IMR-90 (cell line): Measurements from ENCODE around the gene SNED1. TPM values are rescaled to one million over a fixed set of nuclear protein-coding genes. Genes with fewer than 3 reads are reported as not detected.

ENCODE experiments used
- ATAC-seq: fragments of 200-7000 bp; cut with Tn5 transposase; 2 replicates; pipeline ENCODE4 v1.9.1; 2020; ENCODE audit warnings: low read depth, mild to moderate bottlenecking, moderate library complexity
- BruUV-seq: library from RNA; stranded (reverse); fragments of 400-500 nt; replicated peaks from 2 replicates; lab custom pipeline; 2021; lab: Mats Ljungman, UMichigan
- CTCF ChIA-PET: fragments of 300-600 bp; formaldehyde crosslinking; extraction: SDS; loops from one replicate; lab custom pipeline; 2021; ENCODE audit warnings: antibody characterized with exemption; lab: Yijun Ruan, JAX
- POLR2A ChIA-PET: fragments of 300-600 bp; sonication (Branson Sonifier 250); formaldehyde crosslinking; loops from one replicate; lab custom pipeline; 2022; ENCODE audit warnings: antibody characterized with exemption; ENCODE audit not compliant: unreplicated experiment; lab: Charles Lee
- DNase-seq: peaks from one replicate; pipeline ENCODE4 v3.0.0; 2013
- H2AFZ ChIP-seq: replicated peaks from 2 replicates; pipeline ENCODE3; 2013; ENCODE audit warnings: low read length, mild to moderate bottlenecking; ENCODE audit not compliant: poor library complexity
- H2AK5ac ChIP-seq: 2 replicates; pipeline ENCODE4 v1.6.1; 2013; ENCODE audit warnings: low read depth, low read length, inconsistent platforms
- H2AK9ac ChIP-seq: replicated peaks from 2 replicates; pipeline ENCODE3; 2013; ENCODE audit warnings: mild to moderate bottlenecking, low read depth, low read length, moderate library complexity; ENCODE audit not compliant: poor library complexity
- H2BK120ac ChIP-seq: 2 replicates; pipeline ENCODE4 v1.6.1; 2013; ENCODE audit warnings: low read depth, low read length, inconsistent platforms
- H2BK15ac ChIP-seq: 3 replicates; pipeline ENCODE4 v1.6.1; 2013; ENCODE audit warnings: low read depth, low read length, inconsistent platforms
- H2BK20ac ChIP-seq: 2 replicates; pipeline ENCODE4 v1.6.1; 2013; ENCODE audit warnings: low read depth, mild to moderate bottlenecking, inconsistent platforms, low read length, moderate library complexity
- H2BK5ac ChIP-seq: 2 replicates; pipeline ENCODE4 v1.6.1; 2013; ENCODE audit warnings: mild to moderate bottlenecking, low read depth, low read length, inconsistent platforms; ENCODE audit not compliant: poor library complexity, severe bottlenecking
- H3K14ac ChIP-seq: replicated peaks from 2 replicates; pipeline ENCODE4 v1.6.1; 2013; ENCODE audit warnings: low read depth, low read length, inconsistent platforms
- H3K18ac ChIP-seq: 2 replicates; pipeline ENCODE4 v1.6.1; 2013; ENCODE audit warnings: low read depth, low read length, control low read depth
- H3K23ac ChIP-seq: 2 replicates; pipeline ENCODE4 v1.6.1; 2013; ENCODE audit warnings: low read depth, low read length, inconsistent platforms
- H3K27ac ChIP-seq: 2 replicates; pipeline ENCODE4 v1.5.1; 2013; ENCODE audit warnings: mild to moderate bottlenecking, control low read depth, low read length; ENCODE audit not compliant: insufficient read depth
- H3K27me3 ChIP-seq: 2 replicates; pipeline ENCODE4 v1.6.1; 2013; ENCODE audit warnings: low read length; ENCODE audit not compliant: control insufficient read depth, insufficient read depth
- H3K36me3 ChIP-seq: 2 replicates; pipeline ENCODE4 v1.6.1; 2013; ENCODE audit warnings: low read length, mixed read lengths; ENCODE audit not compliant: control insufficient read depth, insufficient read depth
- H3K4ac ChIP-seq: 2 replicates; pipeline ENCODE4 v1.6.1; 2013; ENCODE audit warnings: low read depth, low read length, inconsistent platforms
- H3K4me1 ChIP-seq: 2 replicates; pipeline ENCODE4 v1.6.1; 2013; ENCODE audit warnings: low read length, mixed read lengths; ENCODE audit not compliant: control insufficient read depth, insufficient read depth
- H3K4me2 ChIP-seq: 2 replicates; pipeline ENCODE4 v1.6.1; 2013; ENCODE audit warnings: low read depth, mild to moderate bottlenecking, control low read depth, low read length, moderate library complexity
- H3K4me3 ChIP-seq: 2 replicates; pipeline ENCODE4 v1.5.1; 2013; ENCODE audit warnings: low read depth, mild to moderate bottlenecking, control low read depth, low read length, moderate library complexity; ENCODE audit not compliant: insufficient read depth
- H3K56ac ChIP-seq: 2 replicates; pipeline ENCODE4 v1.6.1; 2013; ENCODE audit warnings: low read length, inconsistent platforms; ENCODE audit not compliant: insufficient read depth; ENCODE audit errors: extremely low read depth
- H3K79me1 ChIP-seq, 2 experiments: 2 replicates each; pipeline ENCODE4 v1.6.1; 2013; ENCODE audit warnings: low read length in 2 of 2, inconsistent platforms in 1 of 2, low read depth in 1 of 2
- H3K9ac ChIP-seq: 2 replicates; pipeline ENCODE4 v1.6.1; 2013; ENCODE audit warnings: low read depth, low read length, control low read depth
- H3K9me1 ChIP-seq: 2 replicates; pipeline ENCODE4 v1.6.1; 2013; ENCODE audit warnings: low read length, inconsistent platforms; ENCODE audit not compliant: insufficient read depth
- H3K9me3 ChIP-seq: 2 replicates; pipeline ENCODE4 v1.6.1; 2013; ENCODE audit warnings: low read length; ENCODE audit not compliant: control insufficient read depth, insufficient read depth
- H4K20me1 ChIP-seq: 2 replicates; pipeline ENCODE4 v1.6.1; 2013; ENCODE audit warnings: low read length, inconsistent platforms; ENCODE audit not compliant: insufficient read depth
- H4K5ac ChIP-seq: 2 replicates; pipeline ENCODE4 v1.6.1; 2013; ENCODE audit warnings: mild to moderate bottlenecking, low read depth, low read length, control low read depth
- H4K8ac ChIP-seq, 2 experiments: 2 replicates each; pipeline ENCODE4 v1.6.1; 2013; ENCODE audit warnings: low read depth in 2 of 2, low read length in 2 of 2, control low read depth in 1 of 2, inconsistent platforms in 1 of 2
- H4K91ac ChIP-seq: 2 replicates; pipeline ENCODE4 v1.6.1; 2013; ENCODE audit warnings: low read depth, low read length, inconsistent platforms; ENCODE audit not compliant: insufficient read depth
- CEBPB ChIP-seq: IDR thresholded peaks from 2 replicates; pipeline ENCODE4 v1.6.1; 2012; ENCODE audit warnings: low read depth, low read length, improper control_type of control experiment
- CTCF ChIP-seq: conservative IDR thresholded peaks from 2 replicates; pipeline ENCODE4 v1.5.1; 2012; ENCODE audit warnings: mild to moderate bottlenecking, low read depth, low read length, improper control_type of control experiment
- FOS ChIP-seq: fragments of 150-350 bp; IDR thresholded peaks from 2 replicates; pipeline ENCODE4 v1.6.1; 2016; ENCODE audit warnings: low read depth, low read length
- MAZ ChIP-seq: IDR thresholded peaks from 2 replicates; pipeline ENCODE4 v1.6.1; 2012; ENCODE audit warnings: low read depth, mild to moderate bottlenecking, low read length, improper control_type of control experiment, moderate library complexity, borderline replicate concordance
- MXI1 ChIP-seq: IDR thresholded peaks from 2 replicates; pipeline ENCODE4 v1.6.1; 2012; ENCODE audit warnings: low read depth, mild to moderate bottlenecking, low read length, moderate library complexity, borderline replicate concordance
- RCOR1 ChIP-seq: IDR thresholded peaks from 2 replicates; pipeline ENCODE4 v1.6.1; 2012; ENCODE audit warnings: mild to moderate bottlenecking, low read length, improper control_type of control experiment; ENCODE audit not compliant: insufficient replicate concordance
- WGBS, 2 experiments: methylation state at CpG; one replicate each; pipeline versions ENCODE4 v1.1.5 to v1.1.7; 2013; ENCODE audit warnings: missing lambda C conversion rate in 2 of 2; ENCODE audit not compliant: insufficient read length in 1 of 2; ENCODE audit errors: extremely low coverage in 2 of 2; 5-methylcytosine and 5-hydroxymethylcytosine counted together
- dilution Hi-C: fragments of 300-500 bp; cut with HindIII; formaldehyde crosslinking; loops from one replicate; pipeline ENCODE4 v1.14.3; 2018; ENCODE audit warnings: low sequenced_read_pairs; ENCODE audit not compliant: unreplicated experiment
- in situ Hi-C: fragments of 300-500 bp; cut with MboI; formaldehyde crosslinking; loops from 3 replicates; pipeline ENCODE4 v1.14.3; 2019; ENCODE audit warnings: low sequenced_read_pairs, inconsistent platforms, mixed read lengths
- intact Hi-C: fragments of 100-400 bp; cut with micrococcal nuclease; formaldehyde crosslinking; loops from 2 replicates; pipeline ENCODE4 v1.10.0; 2022
- polyA plus RNA-seq, 3 experiments: library from polyadenylated mRNA; depleted of rRNA; stranded (reverse); fragments of >200 nt; gene quantifications; 2 replicates each; pipeline ENCODE4 v1.2.3, GENCODE V29; 2012; ENCODE audit warnings: low replicate concordance in 1 of 3
- total RNA-seq: library from RNA; depleted of rRNA; stranded (reverse); fragments of >200 nt; gene quantifications from 2 replicates; pipeline ENCODE4 v1.2.3, GENCODE V29; 2012

The SNED1 gene
- total and polyA plus RNA-seq, 2 of the 4 experiments (the other 2 are of a cell fraction): 1.1 to 3.4 TPM

GRCh38 chr2:240983996-240984498 is 14.4 kb upstream of the SNED1 start:
- no peak overlapping the region for H3K18ac ChIP-seq
- DNase-seq (no peak), ATAC-seq (no peak)
- H3K9me1 ChIP-seq: no peaks in the 10 kb centered on the region
- H3K4me1 ChIP-seq: peaks cover 15% of the 10 kb centered on the region
- peaks cover 7% of the 10 kb centered on the region; the same call in 1 of the 2 replicates for H3K27me3 ChIP-seq
- H2AK5ac ChIP-seq: no peak overlapping the region
- H4K20me1 ChIP-seq: no peaks in the 10 kb centered on the region
- no peak overlapping the region for H3K14ac ChIP-seq
- no peak overlapping the region for H2BK5ac ChIP-seq
- dilution Hi-C loops: no loop called here
- no peak overlapping the region for H3K27ac ChIP-seq
- H4K91ac ChIP-seq: no peak overlapping the region
- H2AFZ ChIP-seq: no peak overlapping the region
- no peaks in the 10 kb centered on the region for H3K79me1 ChIP-seq
- TF ChIP-seq FOS (no peak), MAZ (no peak), CEBPB (no peak), MXI1 (no peak), CTCF (no peak), RCOR1 (no peak)
- H2BK120ac ChIP-seq: no peak overlapping the region
- no peak overlapping the region for H3K23ac ChIP-seq
- BruUV-seq: no TSS peak
- intact Hi-C loops: no loop called here
- POLR2A ChIA-PET: no interaction called here
- in situ Hi-C loops: no loop called here
- no peak overlapping the region for H3K4ac ChIP-seq
- H2BK20ac ChIP-seq: no peak overlapping the region
- no peak overlapping the region for H3K9ac ChIP-seq
- CTCF ChIA-PET: interaction anchor here (0.7 to 1.1 kb wide), 2 partner anchors 8 to 34 kb away, joined by 3 to 6 read pairs; no protein-coding TSS in a partner anchor
- no peak overlapping the region for H3K4me2 ChIP-seq
- H3K36me3 ChIP-seq: no peaks in the 10 kb centered on the region
- no peak overlapping the region for H3K4me3 ChIP-seq
- H3K56ac ChIP-seq: no peak overlapping the region
- H2BK15ac ChIP-seq: no peak overlapping the region
- WGBS, 2 experiments: 73% methylated on average over 6 of the region's 18 CpGs; no CpG with 5 or more reads in 1 of the 2 experiments
- H4K8ac ChIP-seq: no peak overlapping the region
- H2AK9ac ChIP-seq: no peak overlapping the region
- H4K5ac ChIP-seq: no peak overlapping the region
- H3K9me3 ChIP-seq: peaks cover 11% of the 10 kb centered on the region
